NCI-H2196 (cell line): Measurements from ENCODE around the gene RPS26.
"Not testable (repeated sequence)": the region's sequence is repeated elsewhere in the genome, so short reads cannot be mapped to it uniquely, and the experiment has no call there.

Source experiments
- DNase-seq: peaks from one replicate; lab custom pipeline; 2025; ENCODE audit not compliant: unreplicated experiment; lab: John Stamatoyannopoulos, UW

RPS26 gene

DNA sequence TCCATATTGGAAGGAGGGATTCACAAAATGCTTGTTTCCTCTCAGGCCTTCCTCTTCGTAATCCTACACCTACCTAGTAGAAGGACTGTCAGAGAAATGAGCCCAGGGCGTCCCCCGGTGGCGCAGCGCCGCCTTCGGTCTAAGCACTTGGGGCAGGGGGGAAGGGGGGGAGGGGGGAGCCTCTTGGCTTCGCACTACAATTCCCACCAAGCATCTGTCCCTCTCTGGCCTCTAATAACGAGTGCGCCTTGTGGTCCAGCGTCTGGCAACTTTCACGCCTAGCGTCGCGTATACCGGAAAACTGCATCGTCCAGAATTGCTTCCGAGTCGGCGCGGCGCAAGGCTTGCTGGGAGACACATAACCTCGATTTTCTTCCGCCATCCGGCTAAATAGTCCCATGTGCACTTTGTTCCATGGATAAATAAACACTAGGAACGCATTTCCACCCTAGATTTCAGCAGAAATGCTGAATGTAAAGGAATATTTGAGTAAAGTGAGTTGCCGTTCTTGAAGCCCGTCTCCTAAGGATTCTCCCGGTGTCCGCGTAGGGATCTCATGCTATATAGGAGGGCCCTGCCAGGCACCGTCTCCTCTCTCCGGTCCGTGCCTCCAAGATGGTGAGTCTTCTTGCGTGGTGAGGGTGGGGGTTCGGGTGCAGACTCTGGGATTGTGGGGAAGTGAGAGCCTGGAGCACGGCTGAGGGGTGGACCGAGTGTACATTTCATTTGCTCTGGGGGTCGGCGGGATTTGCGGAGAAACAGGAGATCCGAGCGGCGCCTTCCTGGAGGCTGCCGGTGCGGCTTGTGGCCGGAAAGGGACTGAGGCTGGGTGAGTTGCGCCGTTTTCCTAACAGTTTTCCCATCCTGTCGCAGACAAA is at the start of gene RPS26:
Gene RPS26, plus strand, starts transcription at position 367 of the 878 bp plus-strand sequence. Its CDS starts 249 bp downstream, at position 616.
- peak; percentile 99 for DNase-seq

- no peak for DNase-seq
These were observed 48.4 kb upstream of the RPS26 start for GRCh38 chr12:55993230-55993853.

DNA sequence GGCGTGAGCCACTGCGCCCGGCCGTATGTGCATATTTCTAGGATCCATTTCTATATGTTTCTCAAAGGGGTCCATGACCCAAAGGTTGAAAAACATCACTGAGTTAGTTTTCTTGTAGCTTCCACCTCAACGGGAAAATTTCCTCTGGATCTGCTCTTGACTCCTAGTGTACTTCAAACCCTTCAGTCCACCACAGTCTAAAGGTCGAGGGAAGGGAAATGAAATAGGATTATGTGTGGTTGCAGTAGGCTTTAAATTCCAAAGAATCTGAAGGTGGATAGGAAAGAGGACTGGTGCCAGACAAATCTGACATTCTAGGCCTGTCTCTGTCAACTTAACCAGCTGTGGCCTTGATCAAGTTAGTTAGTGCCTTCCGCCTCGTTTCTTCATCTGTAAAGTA is 46.4 kb upstream of the RPS26 start:
- DNase-seq: no peak

- DNase-seq: peak; percentile 73
These were observed 45.5 kb upstream of the RPS26 start for GRCh38 chr12:55996201-55996714.

- DNase-seq: peak; percentile 93
These were observed 44.8 kb upstream of the RPS26 start, which contains the start of gene SUOX for GRCh38 chr12:55996715-55997534. Gene SUOX (plus strand): TSS chr12:55997276. CDS start chr12:56002222, 4,946 bp downstream.

GRCh38 chr12:55997535-55997859 is 44.2 kb upstream of the RPS26 start:
- no peak for DNase-seq

DNA sequence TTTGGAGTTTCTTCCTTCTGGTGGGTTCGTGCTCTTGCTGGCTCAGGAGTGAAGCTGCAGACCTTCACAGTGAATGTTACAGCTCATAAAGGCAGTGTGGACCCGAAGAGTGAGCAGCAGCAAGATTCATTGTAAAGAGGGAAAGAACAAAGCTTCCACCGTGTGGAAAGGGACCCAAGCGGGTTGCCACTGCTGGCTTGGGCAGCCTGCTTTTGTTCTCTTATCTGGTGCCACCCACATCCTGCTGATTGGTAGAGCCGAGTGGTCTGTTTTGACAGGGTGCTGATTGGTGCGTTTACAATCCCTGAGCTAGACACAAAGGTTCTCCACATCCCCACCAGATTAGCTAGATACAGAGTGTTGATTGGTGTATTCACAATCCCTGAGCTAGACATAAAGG is 42.2 kb upstream of the RPS26 start:
- not testable (repeated sequence) for DNase-seq

GRCh38 chr12:55999999-56000540 is 41.6 kb upstream of the RPS26 start:
- not testable (repeated sequence) for DNase-seq

DNA sequence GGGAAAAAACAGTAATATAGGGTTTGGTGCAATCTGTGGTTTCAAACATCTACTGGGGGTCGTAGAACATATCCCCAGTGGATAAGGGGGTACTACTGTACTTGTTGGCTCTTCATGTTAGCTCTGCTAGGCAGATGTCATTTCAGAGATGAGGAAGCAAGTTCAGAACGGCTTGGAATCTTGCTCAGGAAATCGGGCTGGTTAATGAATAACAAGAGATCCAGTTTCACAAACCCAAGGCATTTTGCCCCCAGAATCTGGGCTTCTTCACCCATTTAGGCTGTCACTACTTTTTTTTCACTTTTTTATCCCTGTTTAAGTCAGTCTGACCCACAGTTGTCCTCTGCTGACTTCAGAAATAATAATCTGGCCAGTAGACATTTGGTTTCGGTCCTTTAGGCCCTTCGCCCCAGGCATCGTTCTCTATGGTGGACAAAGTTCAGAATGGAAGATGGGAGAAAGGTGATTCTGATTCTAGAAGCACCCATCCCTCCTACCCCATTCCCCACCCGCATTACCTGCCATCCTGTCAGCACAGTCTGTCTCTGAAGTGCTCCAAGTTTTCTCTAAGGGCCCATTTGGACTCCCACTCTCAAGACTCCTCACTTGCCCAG is 40.1 kb upstream of the RPS26 start:
- no peak for DNase-seq

GRCh38 chr12:56003376-56003775 is 38.3 kb upstream of the RPS26 start:
- DNase-seq: not testable (repeated sequence)

- no peak for DNase-seq
These were observed 37.5 kb upstream of the RPS26 start for GRCh38 chr12:56004211-56004610.

GRCh38 chr12:56007564-56008559 is 33.9 kb upstream of the RPS26 start:
- DNase-seq: peak; percentile 65

DNA sequence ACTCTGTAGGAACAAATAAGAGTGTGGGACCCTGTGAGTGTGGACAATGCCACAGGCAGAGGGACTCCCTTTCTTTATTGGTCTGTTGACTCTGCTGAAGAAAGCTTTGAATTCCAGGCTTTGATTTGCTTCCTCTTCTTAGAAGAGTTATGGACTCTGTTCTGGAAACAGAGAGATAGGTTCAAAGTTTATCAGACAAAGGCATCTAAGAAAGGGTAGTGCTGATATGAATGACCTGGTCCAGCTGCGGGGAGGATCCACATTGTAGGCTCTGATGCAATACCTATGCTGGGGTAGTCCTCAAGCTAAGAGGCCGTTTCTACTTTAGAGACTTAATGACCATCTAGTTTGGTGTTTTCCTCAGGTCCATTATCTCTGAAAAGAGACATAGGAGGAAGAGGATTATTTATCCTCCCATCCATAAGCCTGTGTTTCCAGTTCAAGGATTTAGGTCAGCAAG is 31.6 kb upstream of the RPS26 start:
- DNase-seq: no peak

DNA sequence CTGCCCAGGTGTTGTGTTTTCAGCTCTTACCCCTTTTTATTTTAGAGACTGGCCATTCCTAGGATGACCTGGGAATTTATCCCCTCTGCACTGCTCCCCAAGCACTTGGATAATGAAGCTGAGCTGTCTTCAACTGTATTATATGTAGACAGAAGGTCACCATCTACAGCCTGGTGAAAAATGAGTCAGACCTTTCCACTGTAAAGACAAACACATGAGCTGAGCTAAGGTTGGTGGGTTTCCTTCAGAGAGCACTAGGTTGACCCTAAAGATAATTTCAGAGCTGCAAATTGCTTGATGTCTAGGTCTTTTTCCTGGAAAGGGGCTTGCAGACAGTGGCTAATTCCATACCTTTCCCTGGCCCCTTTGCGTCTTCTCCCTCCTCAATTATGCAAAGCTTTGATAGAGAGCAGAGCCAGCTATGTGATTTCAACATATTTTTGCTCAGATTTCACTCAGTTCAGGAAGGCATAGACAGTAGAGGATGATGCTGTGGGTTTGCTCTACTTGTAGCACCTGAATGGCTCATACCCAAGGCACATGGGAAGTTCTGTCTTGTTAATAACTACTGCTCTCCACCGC is 30.1 kb upstream of the RPS26 start:
- no peak for DNase-seq

DNA sequence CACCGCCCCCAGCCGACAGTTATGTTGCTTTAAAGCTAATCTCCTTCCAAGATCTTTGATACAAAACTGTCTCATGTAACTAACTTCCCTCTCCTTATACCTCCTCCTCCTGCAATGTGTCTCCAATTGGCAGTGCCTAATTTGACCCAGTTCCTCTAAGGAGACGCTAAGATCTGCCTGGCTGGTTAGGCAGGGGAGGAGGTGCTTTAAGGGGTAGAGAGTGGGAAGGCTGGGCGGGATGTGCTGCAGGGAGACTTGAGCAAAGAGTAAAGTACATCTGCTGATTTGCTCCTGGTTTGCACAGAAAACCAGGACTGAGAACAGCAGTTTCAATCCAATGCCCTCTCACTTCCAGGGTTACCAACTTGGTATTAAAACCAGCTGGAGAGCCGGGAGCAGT is 28.2 kb upstream of the RPS26 start:
- DNase-seq: no peak

DNA sequence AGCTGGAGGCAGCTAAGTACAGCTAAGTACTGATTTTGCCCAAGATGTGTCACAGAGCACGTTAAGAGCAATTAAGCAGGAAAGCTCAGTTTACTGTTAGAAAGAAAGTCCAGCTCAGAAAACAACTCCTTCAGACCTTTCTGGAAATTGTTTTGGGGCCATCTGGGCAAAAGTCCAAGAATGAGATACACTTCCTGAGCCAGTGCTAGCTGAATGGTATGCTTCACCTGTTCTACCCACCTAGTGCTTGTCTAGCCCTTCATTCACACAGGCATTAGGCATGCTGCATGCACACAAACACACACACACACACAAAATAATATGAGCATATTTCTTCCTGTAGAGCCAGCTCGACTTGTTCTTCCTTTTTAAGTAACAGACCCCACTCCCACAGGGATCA is 27.5 kb upstream of the RPS26 start:
- peak; percentile 28 for DNase-seq

DNA sequence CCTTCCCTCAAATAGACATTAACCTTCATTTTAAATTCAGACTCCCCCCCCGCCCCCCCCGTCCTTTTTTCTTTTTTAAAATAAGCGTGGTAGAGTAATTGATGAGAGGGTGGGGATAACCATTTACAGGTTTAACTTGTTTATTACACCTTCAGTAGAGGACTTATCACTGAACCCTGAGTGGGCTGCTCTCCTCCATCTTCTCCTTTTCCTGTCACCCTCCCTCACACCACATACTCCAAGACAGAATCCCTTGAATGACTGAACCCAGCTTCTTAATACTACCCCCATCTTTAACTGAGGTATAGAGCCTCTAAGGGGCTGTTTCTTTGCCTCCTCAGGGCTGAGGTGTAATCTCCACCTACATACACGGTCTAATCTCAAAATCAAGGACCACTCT is 24.5 kb upstream of the RPS26 start:
- DNase-seq: no peak

GRCh38 chr12:56018356-56018755 is 23.4 kb upstream of the RPS26 start:
- DNase-seq: no peak
